Neural progenitor cell (in vitro differentiated cells): ENCODE measurements around the gene TMEM25. TPM values are rescaled to one million over a fixed set of nuclear protein-coding genes. Genes with fewer than 3 reads are reported as not detected.
A peak's percentile ranks its signal among the peaks of the same experiment; 100 is the strongest.

Source experiments
- DNase-seq: peaks from one replicate; pipeline ENCODE4 v3.0.0-alpha.2; 2016; ENCODE audit warnings: low spot score
- H2AFZ ChIP-seq: fragments of 200-600 bp; sonication (generic); replicated peaks from 2 replicates; pipeline ENCODE4 v1.6.1; 2016; ENCODE audit warnings: antibody characterized with exemption
- H3F3A ChIP-seq: fragments of 200-600 bp; sonication (generic); 2 replicates; pipeline ENCODE4 v1.6.1; 2016; ENCODE audit warnings: antibody characterized with exemption, low read depth
- H3K27ac ChIP-seq: fragments of 200-600 bp; sonication (generic); 2 replicates; pipeline ENCODE4 v1.5.1; 2016; ENCODE audit warnings: mild to moderate bottlenecking
- H3K27me3 ChIP-seq: fragments of 200-600 bp; sonication (generic); 2 replicates; pipeline ENCODE4 v1.6.1; 2016; ENCODE audit warnings: mild to moderate bottlenecking, moderate library complexity
- H3K36me3 ChIP-seq: fragments of 200-600 bp; sonication (generic); 2 replicates; pipeline ENCODE4 v1.5.1; 2016
- H3K4me1 ChIP-seq: fragments of 200-600 bp; sonication (generic); 2 replicates; pipeline ENCODE4 v1.6.1; 2016; ENCODE audit warnings: mixed run types
- H3K4me2 ChIP-seq: fragments of 200-600 bp; sonication (generic); 2 replicates; pipeline ENCODE4 v1.6.1; 2016
- H3K4me3 ChIP-seq: fragments of 200-600 bp; sonication (generic); 2 replicates; pipeline ENCODE4 v1.5.1; 2016
- H3K79me2 ChIP-seq: fragments of 200-600 bp; sonication (generic); 2 replicates; pipeline ENCODE4 v1.6.1; 2016; ENCODE audit warnings: low read depth
- H3K9ac ChIP-seq: fragments of 200-600 bp; sonication (generic); 2 replicates; pipeline ENCODE4 v1.6.1; 2016
- H3K9me3 ChIP-seq: fragments of 200-600 bp; sonication (generic); 2 replicates; pipeline ENCODE4 v1.5.1; 2016; ENCODE audit warnings: low read depth
- H4K20me1 ChIP-seq: fragments of 200-600 bp; sonication (generic); 2 replicates; pipeline ENCODE4 v1.6.1; 2016; ENCODE audit warnings: low read depth
- H3K27ac Mint-ChIP-seq: 3 replicates; pipeline ENCODE4 v1.8.0; 2021; ENCODE audit warnings: mixed read lengths
- H3K27me3 Mint-ChIP-seq: 2 replicates; pipeline ENCODE4 v1.8.0; 2022; ENCODE audit warnings: low read depth, mild to moderate bottlenecking, inconsistent platforms, moderate library complexity, mixed read lengths; ENCODE audit not compliant: insufficient read depth
- H3K36me3 Mint-ChIP-seq: 3 replicates; pipeline ENCODE4 v1.8.0; 2021; ENCODE audit warnings: mixed read lengths
- H3K4me1 Mint-ChIP-seq: 3 replicates; pipeline ENCODE4 v1.8.0; 2021; ENCODE audit warnings: mixed read lengths
- H3K4me3 Mint-ChIP-seq: 3 replicates; pipeline ENCODE4 v1.8.0; 2021; ENCODE audit warnings: mild to moderate bottlenecking, moderate library complexity, mixed read lengths
- H3K9me3 Mint-ChIP-seq: 3 replicates; pipeline ENCODE4 v1.8.0; 2020; ENCODE audit warnings: mixed read lengths
- CTCF ChIP-seq: fragments of 200-600 bp; sonication (generic); IDR thresholded peaks from 2 replicates; pipeline ENCODE4 v1.5.1; 2017; ENCODE audit warnings: antibody characterized with exemption, mild to moderate bottlenecking
- EZH2 ChIP-seq: fragments of 200-600 bp; sonication (generic); IDR thresholded peaks from 2 replicates; pipeline ENCODE4 v1.6.1; 2017; ENCODE audit warnings: antibody characterized with exemption, mild to moderate bottlenecking, moderate library complexity
- EZH2phosphoT487 ChIP-seq: fragments of 200-600 bp; sonication (generic); IDR thresholded peaks from 2 replicates; pipeline ENCODE4 v1.6.1; 2017; ENCODE audit warnings: antibody characterized with exemption
- total RNA-seq: library from RNA; depleted of rRNA; stranded (reverse); fragments of >200 nt; gene quantifications from 2 replicates; pipeline ENCODE4 v1.2.3, GENCODE V29; 2015; ENCODE audit warnings: low replicate concordance

TMEM25 gene
- total RNA-seq, 1 donor from 2014 or later = 29.0 TPM

- Mint-ChIP-seq H3K4me1 (peaks cover 11% of the 10 kb centered on the region), H3K27me3 (no peaks in the 10 kb centered on the region), H3K27ac (no peak overlapping the region), H3K9me3 (no peaks in the 10 kb centered on the region), H3K36me3 (peaks cover 21% of the 10 kb centered on the region), H3K4me3 (no peak overlapping the region)
- H4K20me1 ChIP-seq = peaks cover 4% of the 10 kb centered on the region
- DNase-seq = no peak
- no peak overlapping the region for H3K9ac ChIP-seq
- no peaks in the 10 kb centered on the region for H3K4me1 ChIP-seq
- H3K27ac ChIP-seq = no peak overlapping the region
- peaks cover 3% of the 10 kb centered on the region for H3F3A ChIP-seq
- no peaks in the 10 kb centered on the region for H3K9me3 ChIP-seq
- no peak overlapping the region for H3K4me3 ChIP-seq
- H2AFZ ChIP-seq = no peak overlapping the region
- H3K79me2 ChIP-seq = no peaks in the 10 kb centered on the region
- no peak overlapping the region for H3K4me2 ChIP-seq
- peaks cover 4% of the 10 kb centered on the region for H3K36me3 ChIP-seq
- H3K27me3 ChIP-seq = no peaks in the 10 kb centered on the region
- TF ChIP-seq EZH2 = no peak
- TF ChIP-seq EZH2phosphoT487 = no peak
- no peak for TF ChIP-seq CTCF
Observed at GRCh38 chr11:118560806-118561205, 29.8 kb downstream of the TMEM25 start.

DNA sequence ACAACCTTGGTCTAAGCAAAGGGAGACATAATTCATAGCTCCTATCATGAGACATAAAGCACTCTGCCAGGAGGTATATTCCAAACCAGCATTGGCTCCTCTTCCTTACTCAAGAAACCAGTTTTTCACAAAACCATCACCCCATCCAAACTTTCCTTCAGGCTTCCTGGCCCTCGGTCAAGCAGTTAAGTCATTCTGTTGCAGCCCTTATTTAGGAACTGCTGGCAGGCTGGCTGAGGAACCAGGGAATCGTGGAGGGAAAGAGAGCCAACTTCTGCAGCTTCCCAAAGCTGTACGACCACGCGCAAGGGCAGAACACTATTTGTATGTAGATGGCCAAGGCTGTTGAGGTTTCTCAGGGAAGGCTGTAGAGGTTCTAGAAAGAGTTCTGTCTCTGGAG, 34.1 kb downstream of the TMEM25 start:
- Mint-ChIP-seq H3K27ac (no peak overlapping the region), H3K4me3 (peak overlapping the region; percentile 81), H3K9me3 (no peaks in the 10 kb centered on the region), H3K27me3 (no peaks in the 10 kb centered on the region), H3K4me1 (peaks cover 11% of the 10 kb centered on the region), H3K36me3 (peaks cover 5% of the 10 kb centered on the region)
- peaks cover 4% of the 10 kb centered on the region for H4K20me1 ChIP-seq
- peak overlapping the region; percentile 83 for H3K4me3 ChIP-seq
- no peaks in the 10 kb centered on the region for H3K27me3 ChIP-seq
- no peak overlapping the region for H2AFZ ChIP-seq
- H3K79me2 ChIP-seq = no peaks in the 10 kb centered on the region
- peaks cover 6% of the 10 kb centered on the region for H3F3A ChIP-seq
- no peaks in the 10 kb centered on the region for H3K4me1 ChIP-seq
- TF ChIP-seq EZH2phosphoT487 = no peak
- TF ChIP-seq EZH2 = no peak
- no peak for TF ChIP-seq CTCF
- peak overlapping the region; percentile 92 for H3K4me2 ChIP-seq
- H3K9ac ChIP-seq = peak overlapping the region; percentile 37
- H3K36me3 ChIP-seq = no peaks in the 10 kb centered on the region
- no peaks in the 10 kb centered on the region for H3K9me3 ChIP-seq
- no peak overlapping the region for H3K27ac ChIP-seq
- DNase-seq = no peak

- Histone ChIP-seq H3F3A (peaks cover 8% of the 10 kb centered on the region), H3K9ac (no peak overlapping the region), H3K4me1 (peaks cover 14% of the 10 kb centered on the region), H3K4me2 (no peak overlapping the region), H3K9me3 (no peaks in the 10 kb centered on the region), H3K36me3 (no peaks in the 10 kb centered on the region), H3K27ac (no peak overlapping the region), H4K20me1 (peaks cover 22% of the 10 kb centered on the region), H3K4me3 (no peak overlapping the region), H2AFZ (no peak overlapping the region), H3K27me3 (no peaks in the 10 kb centered on the region), H3K79me2 (peaks cover 24% of the 10 kb centered on the region)
- H3K27me3 Mint-ChIP-seq = no peaks in the 10 kb centered on the region
- no peak for TF ChIP-seq EZH2phosphoT487
- TF ChIP-seq EZH2 = no peak
- no peak for TF ChIP-seq CTCF
- no peaks in the 10 kb centered on the region for H3K9me3 Mint-ChIP-seq
- H3K36me3 Mint-ChIP-seq = peaks cover 1% of the 10 kb centered on the region
- no peak for DNase-seq
- no peak overlapping the region for H3K4me3 Mint-ChIP-seq
- no peak overlapping the region for H3K27ac Mint-ChIP-seq
- peaks cover 26% of the 10 kb centered on the region for H3K4me1 Mint-ChIP-seq
Observed at GRCh38 chr11:118569670-118570069, 38.7 kb downstream of the TMEM25 start.
